Transverse colon (tissue), 4 donors: ENCODE measurements around the gene RSPH3. TPM values are rescaled to one million over a fixed set of nuclear protein-coding genes. Genes with fewer than 3 reads are reported as not detected.
"Not testable (repeated sequence)": the region's sequence is repeated elsewhere in the genome, so short reads cannot be mapped to it uniquely, and the experiment has no call there.

Source experiments
- DNase-seq: peaks from one replicate; pipeline ENCODE4 v3.0.0-alpha.2; 2019
- H3K27ac ChIP-seq, 4 donors: fragments of 200-600 bp; sonication (generic); 2 replicates each; pipeline ENCODE4 v1.5.1; 2016 to 2018; ENCODE audit warnings: inconsistent platforms in 4 of 4
- H3K27me3 ChIP-seq: fragments of 200-600 bp; sonication (generic); 2 replicates; pipeline ENCODE4 v1.5.1; 2017; ENCODE audit warnings: inconsistent platforms
- H3K36me3 ChIP-seq, 4 donors: fragments of 200-600 bp; sonication (generic); 2 replicates each; pipeline ENCODE4 v1.5.1; 2017 to 2019; ENCODE audit warnings: inconsistent platforms in 4 of 4
- H3K4me1 ChIP-seq, 4 donors: fragments of 200-600 bp; sonication (generic); 2 replicates each; pipeline ENCODE4 v1.5.1; 2017 to 2020; ENCODE audit warnings: inconsistent platforms in 4 of 4
- H3K4me3 ChIP-seq, 4 donors: fragments of 200-600 bp; sonication (generic); 1 replicate in 1 of 4; 2 replicates in 3 of 4; pipeline versions ENCODE4 v1.5.1 to v1.6.1; 2017 to 2019; ENCODE audit warnings: inconsistent platforms in 4 of 4
- H3K9me3 ChIP-seq, 2 donors: fragments of 200-600 bp; sonication (generic); 2 replicates each; pipeline ENCODE4 v1.5.1; 2017 to 2019; ENCODE audit warnings: inconsistent platforms in 2 of 2
- CTCF ChIP-seq, 5 experiments: fragments of 200-600 bp in 3 of 5; fragments of 450-650 bp in 2 of 5; sonication (generic) in 3 of 5; IDR thresholded peaks; 1 replicate in 2 of 5; 2 replicates in 3 of 5; pipeline ENCODE4 v1.5.1; 2016 to 2017; ENCODE audit warnings: antibody characterized with exemption in 5 of 5, inconsistent platforms in 3 of 5, mild to moderate bottlenecking in 2 of 5, moderate library complexity in 1 of 5
- EP300 ChIP-seq: sonication (generic); formaldehyde crosslinking; IDR thresholded peaks from one replicate; pipeline ENCODE4 v1.6.1; 2017; ENCODE audit warnings: antibody characterized with exemption, low read depth
- POLR2A ChIP-seq: fragments of 450-650 bp; IDR thresholded peaks from one replicate; pipeline ENCODE4 v1.6.1; 2016; ENCODE audit warnings: antibody characterized with exemption, mild to moderate bottlenecking, moderate library complexity
- POLR2AphosphoS5 ChIP-seq, 3 donors: sonication (generic); formaldehyde crosslinking; IDR thresholded peaks; one replicate each; pipeline ENCODE4 v1.6.1; 2016; ENCODE audit warnings: antibody characterized with exemption in 3 of 3
- WGBS, 2 donors: methylation state at CpG; one replicate each; pipeline ENCODE4 v1.1.5; 2018; ENCODE audit warnings: low coverage in 1 of 2; 5-methylcytosine and 5-hydroxymethylcytosine counted together
- in situ Hi-C, 4 donors: fragments of 200-750 bp; cut with MboI; loops; one replicate each; pipeline versions ENCODE4 v1.15.0 to v1.15.1; 2017; ENCODE audit warnings: low sequenced_read_pairs in 3 of 4, low pct_ligation_motif_present in 1 of 4, low pct_unique_long_range_greater_than_20kb in 1 of 4
- intact Hi-C: fragments of 100-400 bp; cut with DNase I; formaldehyde crosslinking; loops from one replicate; pipeline ENCODE4 v1.15.1; 2023; ENCODE audit warnings: low total_unique reads
- total RNA-seq, 4 donors: library from RNA; depleted of rRNA; stranded (reverse); fragments of >200 nt; gene quantifications; one replicate each; pipeline ENCODE4 v1.1.0, GENCODE V29; 2016

The RSPH3 gene
- total RNA-seq, 4 donors from 2014 or later = 13.3 to 24.1 (median 23.5) TPM

GRCh38 chr6:158958504-158959386 lies 41.3 kb downstream of the RSPH3 start:
- no peaks in the 10 kb centered on the region for H3K27me3 ChIP-seq
- H3K4me3 ChIP-seq = no peak overlapping the region
- peak; percentile 21 for DNase-seq
- in situ Hi-C loops = no loop called here
- no peak for TF ChIP-seq POLR2AphosphoS5 (IDR thresholded peaks at IDR 0.05)
- peak in 1 of 5 experiments; percentile 17 for TF ChIP-seq CTCF (IDR thresholded peaks at IDR 0.05)
- H3K4me1 ChIP-seq = peaks cover 0 to 7% (median 2%) of the 10 kb centered on the region in 4 donors
- intact Hi-C loops = no loop called here
- no peaks in the 10 kb centered on the region for H3K36me3 ChIP-seq
- H3K27ac ChIP-seq = peak overlapping the region in 1 of 4 donors; percentile 23
- H3K9me3 ChIP-seq = no peaks in the 10 kb centered on the region
- 90 to 100% methylated on average over 2 to 7 of the region's 7 CpGs for WGBS, 2 donors

- Histone ChIP-seq H3K27ac (no peak overlapping the region), H3K4me1 (peaks cover 0 to 7% (median 2%) of the 10 kb centered on the region in 4 donors), H3K36me3 (no peaks in the 10 kb centered on the region), H3K27me3 (no peaks in the 10 kb centered on the region), H3K9me3 (no peaks in the 10 kb centered on the region), H3K4me3 (no peak overlapping the region)
- intact Hi-C loops (no loop called here), in situ Hi-C loops (no loop called here)
- TF ChIP-seq EP300 (no peak), CTCF (IDR thresholded peaks at IDR 0.05) (no peak), POLR2AphosphoS5 (IDR thresholded peaks at IDR 0.05) (no peak), POLR2A (no peak)
- 88 to 95% methylated on average over 3 of the region's 3 CpGs for WGBS, 2 donors
- no peak for DNase-seq
Observed at GRCh38 chr6:158955255-158955654, 44.7 kb downstream of the RSPH3 start.

- in situ Hi-C loops = no loop called here
- 37 to 45% methylated on average over 2 of the region's 2 CpGs for WGBS, 2 donors
- TF ChIP-seq CTCF (IDR thresholded peaks at IDR 0.05) (no peak), POLR2AphosphoS5 (IDR thresholded peaks at IDR 0.05) (no peak), POLR2A (no peak)
Observed at GRCh38 chr6:158954753-158955152, 45.2 kb downstream of the RSPH3 start.

DNA sequence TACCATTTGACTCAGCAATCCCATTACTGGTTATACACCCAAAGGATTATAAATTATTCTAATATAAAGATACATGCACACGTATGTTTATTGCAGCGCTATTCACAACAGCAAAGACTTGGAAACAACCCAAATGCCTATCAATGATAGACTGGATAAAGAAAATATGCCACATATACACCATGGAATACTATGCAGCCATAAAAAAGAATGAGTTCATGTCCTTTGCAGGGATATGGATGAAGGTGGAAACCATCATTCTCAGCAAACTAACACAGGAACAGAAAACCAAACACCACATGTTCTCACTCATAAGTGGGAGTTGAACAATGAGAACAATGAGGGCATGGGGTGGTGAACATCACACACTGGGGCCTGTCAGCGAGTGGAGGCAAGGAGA lies 48.0 kb downstream of the RSPH3 start:
- H3K27ac ChIP-seq = not testable (repeated sequence)
- 83 to 94% methylated on average over 3 of the region's 3 CpGs for WGBS, 2 donors

More at GRCh38 chr6:158954753-158955152, 45.2 kb downstream of the RSPH3 start:
- no peaks in the 10 kb centered on the region for H3K36me3 ChIP-seq
- no peak overlapping the region for H3K4me3 ChIP-seq
- H3K9me3 ChIP-seq = no peaks in the 10 kb centered on the region
- H3K4me1 ChIP-seq = peaks cover 0 to 7% (median 2%) of the 10 kb centered on the region in 4 donors
- H3K27ac ChIP-seq = no peak overlapping the region
- intact Hi-C loops = no loop called here
- no peaks in the 10 kb centered on the region for H3K27me3 ChIP-seq
- DNase-seq = no peak

DNA sequence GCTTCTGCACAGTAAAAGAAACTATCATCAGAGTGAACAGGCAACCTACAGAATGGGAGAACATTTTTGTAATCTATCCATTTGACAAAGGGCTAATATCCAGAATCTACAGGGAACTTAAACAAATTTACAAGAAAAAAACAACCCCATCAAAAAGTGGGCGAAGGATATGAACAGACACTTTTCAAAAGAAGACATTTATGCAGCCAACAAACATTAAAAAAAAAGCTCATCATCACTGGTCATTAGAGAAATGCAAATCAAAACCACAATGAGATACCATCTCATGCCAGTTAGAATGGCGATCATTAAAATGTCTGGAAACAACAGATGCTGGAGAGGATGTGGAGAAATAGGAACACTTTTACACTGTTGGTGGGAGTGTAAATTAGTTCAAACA lies 48.4 kb downstream of the RSPH3 start:
- H3K36me3 ChIP-seq, H3K27me3 ChIP-seq, H3K4me1 ChIP-seq, H3K9me3 ChIP-seq, H3K27ac ChIP-seq, in situ Hi-C loops, DNase-seq, intact Hi-C loops, H3K4me3 ChIP-seq: not testable (repeated sequence)
- 100% methylated on average over 2 of the region's 2 CpGs for WGBS, 2 donors

More for the DNA sequence above, 48.0 kb downstream of the RSPH3 start:
- DNase-seq, H3K4me3 ChIP-seq, H3K4me1 ChIP-seq, H3K27me3 ChIP-seq, H3K9me3 ChIP-seq, intact Hi-C loops, in situ Hi-C loops, H3K36me3 ChIP-seq: not testable (repeated sequence)
